22Rv1 (cell line): ENCODE results near the gene NDUFV2.

Source experiments
- CTCF ChIP-seq: fragments of 450-650 bp; IDR thresholded peaks from 2 replicates; pipeline ENCODE4 v1.5.1; 2017; ENCODE audit warnings: mild to moderate bottlenecking
- ZFX ChIP-seq: fragments of 450-650 bp; IDR thresholded peaks from 2 replicates; pipeline ENCODE4 v1.6.1; 2017; ENCODE audit warnings: antibody characterized with exemption, borderline replicate concordance

- TF ChIP-seq CTCF (no peak), ZFX (no peak)
These were observed 7.0 kb downstream of the NDUFV2 start for GRCh38 chr18:9109523-9109922.
